ENCODE measurements around the gene RABEPK.
"Not testable (repeated sequence)": the region's sequence is repeated elsewhere in the genome, so short reads cannot be mapped to it uniquely, and the experiment has no call there.

The RABEPK gene

DNA sequence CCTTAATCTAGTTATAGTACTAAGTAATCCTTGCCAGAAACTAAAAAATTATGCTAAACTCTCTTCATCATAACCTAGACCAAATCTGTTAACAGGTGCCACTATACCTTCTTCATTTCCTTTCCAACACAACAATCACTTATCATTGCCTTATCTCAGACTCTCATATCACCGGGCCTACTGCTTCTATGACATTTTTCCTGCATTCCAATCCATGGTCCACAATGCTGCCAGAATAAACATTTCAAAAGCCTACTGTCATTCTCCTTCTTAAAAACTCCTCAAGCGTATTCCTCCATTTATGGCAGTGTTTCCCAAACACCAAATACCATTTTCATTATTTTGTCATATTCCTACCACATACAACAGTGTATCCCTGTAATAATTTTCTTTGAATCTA lies 17.3 kb upstream of the RABEPK start:
- H3K4me3 ChIP-seq (ENCODE audit: low read depth, low read length) = no peak overlapping the region
- TF ChIP-seq, protein P1, sequence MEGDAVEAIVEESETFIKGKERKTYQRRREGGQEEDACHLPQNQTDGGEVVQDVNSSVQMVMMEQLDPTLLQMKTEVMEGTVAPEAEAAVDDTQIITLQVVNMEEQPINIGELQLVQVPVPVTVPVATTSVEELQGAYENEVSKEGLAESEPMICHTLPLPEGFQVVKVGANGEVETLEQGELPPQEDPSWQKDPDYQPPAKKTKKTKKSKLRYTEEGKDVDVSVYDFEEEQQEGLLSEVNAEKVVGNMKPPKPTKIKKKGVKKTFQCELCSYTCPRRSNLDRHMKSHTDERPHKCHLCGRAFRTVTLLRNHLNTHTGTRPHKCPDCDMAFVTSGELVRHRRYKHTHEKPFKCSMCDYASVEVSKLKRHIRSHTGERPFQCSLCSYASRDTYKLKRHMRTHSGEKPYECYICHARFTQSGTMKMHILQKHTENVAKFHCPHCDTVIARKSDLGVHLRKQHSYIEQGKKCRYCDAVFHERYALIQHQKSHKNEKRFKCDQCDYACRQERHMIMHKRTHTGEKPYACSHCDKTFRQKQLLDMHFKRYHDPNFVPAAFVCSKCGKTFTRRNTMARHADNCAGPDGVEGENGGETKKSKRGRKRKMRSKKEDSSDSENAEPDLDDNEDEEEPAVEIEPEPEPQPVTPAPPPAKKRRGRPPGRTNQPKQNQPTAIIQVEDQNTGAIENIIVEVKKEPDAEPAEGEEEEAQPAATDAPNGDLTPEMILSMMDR (IDR thresholded peaks at IDR 0.05; ENCODE audit: low read depth, low read length) = no peak

DNA sequence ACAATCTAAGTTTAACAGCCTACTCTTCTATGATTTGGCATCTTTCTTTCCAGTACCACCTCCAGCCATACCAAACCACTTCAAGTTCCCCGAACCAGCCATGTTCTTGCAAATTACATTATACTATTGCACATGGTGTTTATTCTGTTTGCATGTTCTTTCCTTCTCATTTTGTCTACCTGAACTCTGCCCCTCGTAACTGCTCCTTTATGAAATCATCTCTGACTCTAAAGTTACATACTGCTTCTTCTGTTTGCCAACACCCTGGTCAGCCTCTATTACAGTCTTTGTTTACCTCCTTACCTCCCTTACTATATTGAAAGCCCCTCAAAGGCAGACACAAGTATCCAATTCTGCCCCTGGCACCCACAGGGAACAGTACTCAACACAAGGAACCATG lies 16.8 kb upstream of the RABEPK start:
- TF ChIP-seq, protein P1 (IDR thresholded peaks at IDR 0.05; ENCODE audit: low read depth, low read length) = no peak
- no peak overlapping the region for H3K4me3 ChIP-seq (ENCODE audit: low read depth, low read length)

DNA sequence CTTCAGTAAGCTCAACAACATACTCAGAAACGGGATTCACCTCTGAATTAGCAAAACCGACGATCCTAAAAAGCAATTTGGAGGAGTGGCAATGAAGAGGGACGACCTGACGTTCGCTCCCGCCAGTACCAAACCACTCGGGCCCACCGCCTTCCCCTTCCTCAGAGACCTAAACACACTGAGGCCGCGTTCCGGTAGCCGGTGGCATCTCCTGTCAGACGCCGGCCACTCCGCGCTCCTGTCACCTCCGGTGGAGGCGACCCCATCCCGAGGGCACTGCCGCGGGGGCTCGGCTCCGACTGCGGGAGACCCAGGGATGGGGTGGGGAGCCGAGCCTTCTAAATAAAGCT lies 11.4 kb upstream of the RABEPK start:
- TF ChIP-seq, protein P1 (IDR thresholded peaks at IDR 0.05; ENCODE audit: low read depth, low read length) = no peak
- H3K4me3 ChIP-seq (ENCODE audit: low read depth, low read length) = peak overlapping the region; percentile 99

DNA sequence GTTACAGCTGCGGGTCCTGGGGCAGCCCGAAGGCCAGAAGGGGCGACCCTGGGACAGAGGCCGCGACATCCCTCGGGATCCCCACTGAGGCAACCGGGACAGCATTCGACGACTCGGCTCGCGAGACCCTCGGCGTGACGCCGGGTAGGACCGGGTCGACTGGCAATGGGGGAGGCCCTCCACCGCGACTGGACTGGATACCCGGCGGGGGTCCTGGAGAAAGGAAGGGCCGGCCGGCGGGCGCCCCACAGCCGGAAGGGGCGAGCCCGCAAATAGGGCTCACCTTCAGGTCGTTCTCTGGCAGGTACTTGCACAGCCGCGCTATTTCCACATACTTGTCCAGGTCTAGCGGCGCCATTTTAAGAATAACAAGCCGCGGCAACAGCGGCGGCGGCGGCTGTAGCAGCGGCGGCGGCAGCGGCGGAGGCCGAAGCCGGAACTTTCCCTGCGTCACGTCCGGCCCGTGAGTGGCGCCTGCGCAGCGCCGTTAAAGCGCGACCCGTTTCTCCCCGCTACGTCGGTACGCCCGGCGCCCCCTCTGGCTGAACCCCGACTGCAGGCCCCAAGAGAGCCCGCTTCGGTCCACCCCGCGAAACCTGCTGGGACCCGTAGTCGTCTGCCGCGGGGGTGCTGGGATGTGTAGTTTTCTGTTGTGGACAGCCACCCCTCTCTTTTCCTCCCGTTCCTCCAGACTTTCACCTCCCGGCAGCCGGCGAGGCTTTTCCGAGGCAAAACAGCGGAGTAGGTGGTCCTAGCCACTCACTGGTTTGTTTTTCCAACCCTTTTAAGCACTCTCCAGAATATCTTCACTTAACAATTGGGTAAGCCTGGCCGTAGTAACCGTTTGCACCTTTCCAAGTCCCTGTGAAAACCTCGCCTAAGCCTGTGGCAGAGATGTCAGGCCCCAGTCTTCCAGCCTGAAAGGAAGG lies 10.7 kb upstream of the RABEPK start, which contains the start of gene PPP6C:
Gene PPP6C (minus strand): TSS at position 443 of the 929 bp plus-strand sequence. CDS start 85 bp downstream, at position 358.
- H3K4me3 ChIP-seq (ENCODE audit: low read depth, low read length) = peak within 1 kb of the TSS; percentile 99
- TF ChIP-seq, protein P1 (IDR thresholded peaks at IDR 0.05; ENCODE audit: low read depth, low read length) = peak; percentile 53; the same call in 1 of the 2 replicates

DNA sequence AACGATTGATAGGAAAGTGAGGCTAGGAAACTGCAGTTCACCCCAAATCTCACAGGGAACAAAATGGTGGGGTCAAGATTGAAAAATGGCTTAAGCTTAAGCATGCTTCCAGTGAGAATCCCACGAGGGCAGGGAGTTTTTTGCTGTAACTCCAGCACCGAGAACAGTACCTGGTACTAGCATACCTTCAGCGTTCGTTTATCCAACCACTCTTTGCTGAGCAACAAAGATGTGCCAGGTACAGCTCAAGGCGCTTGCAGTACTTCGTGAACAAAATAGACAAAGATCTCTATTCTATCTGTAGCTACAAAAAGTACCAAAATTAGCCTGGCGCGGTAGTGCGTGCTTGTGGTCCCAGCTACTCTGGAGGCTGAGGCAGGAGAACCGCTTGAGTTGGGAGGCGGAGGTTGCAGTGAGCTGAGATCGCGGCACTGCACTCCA lies 10.0 kb upstream of the RABEPK start:
- TF ChIP-seq, protein P1 (IDR thresholded peaks at IDR 0.05; ENCODE audit: low read depth, low read length) = no peak

DNA sequence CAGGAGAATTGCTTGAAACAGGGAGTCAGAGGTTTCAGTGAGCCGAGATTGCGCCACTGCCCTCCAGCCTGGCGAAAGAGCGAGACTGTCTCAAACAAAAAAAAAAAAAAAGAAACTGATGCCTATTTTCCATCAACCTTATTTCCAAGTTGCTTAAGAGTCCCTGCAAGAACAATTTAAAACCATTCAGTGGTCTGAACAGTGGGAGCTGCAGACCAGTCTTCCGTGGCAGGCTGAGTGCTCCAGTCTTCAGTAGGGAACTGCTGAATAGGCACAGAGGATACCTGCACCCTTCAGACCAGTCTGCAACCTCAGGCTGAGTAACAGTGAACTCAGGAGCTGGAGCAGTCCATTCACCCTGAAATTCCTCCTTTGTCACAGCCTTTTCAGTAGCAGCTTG lies 5.9 kb upstream of the RABEPK start:
- not testable (repeated sequence) for H3K4me3 ChIP-seq (ENCODE audit: low read depth, low read length)

More for the DNA sequence above, 10.0 kb upstream of the RABEPK start:
- peak overlapping the region; percentile 99 for H3K4me3 ChIP-seq (ENCODE audit: low read depth, low read length)

DNA sequence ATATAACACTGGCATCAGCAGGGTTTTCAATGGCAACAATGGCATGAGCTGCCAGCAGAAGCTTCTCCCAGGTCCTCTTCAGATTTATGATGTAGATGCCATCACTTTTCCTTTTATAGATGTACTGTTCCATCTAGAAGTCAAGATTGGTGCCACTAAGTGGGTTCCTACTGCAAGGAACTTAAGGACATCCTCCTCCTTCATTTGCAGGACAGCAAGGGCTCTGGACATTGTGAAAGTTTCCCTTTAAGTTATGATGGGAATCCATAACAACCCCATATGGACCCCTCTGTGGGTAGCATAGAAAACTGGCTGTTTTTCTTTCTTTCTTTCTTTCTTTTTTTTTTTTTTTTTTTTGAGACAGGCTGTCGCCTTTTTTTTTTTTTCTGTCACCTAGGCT lies 4.8 kb upstream of the RABEPK start:
- H3K4me3 ChIP-seq (ENCODE audit: low read depth, low read length) = not testable (repeated sequence)

DNA sequence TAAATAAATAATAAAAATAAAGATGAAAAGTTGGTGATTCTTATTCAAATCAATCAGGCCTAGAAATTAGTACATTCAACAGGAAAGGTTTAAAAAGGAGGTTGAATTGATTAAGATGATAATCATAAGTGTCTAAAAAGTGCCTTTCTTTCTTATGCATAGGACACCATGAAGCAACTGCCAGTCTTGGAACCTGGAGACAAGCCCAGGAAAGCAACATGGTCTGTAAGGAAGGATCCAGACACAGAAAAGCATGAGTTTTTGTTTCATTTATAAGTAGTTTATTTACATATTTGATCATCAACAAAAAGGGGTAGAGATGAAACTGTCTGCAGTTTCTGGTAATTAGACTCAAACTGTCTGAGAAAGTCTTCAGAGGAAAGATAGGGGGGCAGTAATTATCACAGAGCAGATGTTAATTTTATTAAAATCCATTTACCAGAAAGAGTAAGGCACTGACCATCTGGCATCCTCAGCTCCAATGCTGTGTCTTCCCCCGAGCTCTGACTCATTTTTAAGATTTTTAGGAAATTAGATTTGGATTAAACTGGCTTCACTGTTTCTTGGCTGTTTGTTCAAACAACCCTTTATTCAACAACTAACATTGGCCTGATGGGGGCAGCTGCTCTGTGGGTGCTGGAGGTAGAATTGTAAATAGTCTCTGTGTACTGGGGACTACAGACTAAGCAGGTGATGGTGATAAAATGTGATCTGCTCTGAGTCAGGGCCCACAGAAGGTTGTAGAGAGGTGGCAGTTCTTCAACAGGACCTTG lies 2.7 kb downstream of the RABEPK start:
- TF ChIP-seq, protein P1 (IDR thresholded peaks at IDR 0.05; ENCODE audit: low read depth, low read length) = no peak
- H3K4me3 ChIP-seq (ENCODE audit: low read depth, low read length) = no peak overlapping the region

Measured in WI38 (cell line).